Measurements from ENCODE around the gene TRAF3IP1. TPM values are rescaled to one million over a fixed set of nuclear protein-coding genes. Genes with fewer than 3 reads are reported as not detected.
"Not testable (repeated sequence)": the region's sequence is repeated elsewhere in the genome, so short reads cannot be mapped to it uniquely, and the experiment has no call there.

Gene TRAF3IP1
- polyA plus RNA-seq, 4 donors = 15.8 to 24.6 (median 22.1) TPM

DNA sequence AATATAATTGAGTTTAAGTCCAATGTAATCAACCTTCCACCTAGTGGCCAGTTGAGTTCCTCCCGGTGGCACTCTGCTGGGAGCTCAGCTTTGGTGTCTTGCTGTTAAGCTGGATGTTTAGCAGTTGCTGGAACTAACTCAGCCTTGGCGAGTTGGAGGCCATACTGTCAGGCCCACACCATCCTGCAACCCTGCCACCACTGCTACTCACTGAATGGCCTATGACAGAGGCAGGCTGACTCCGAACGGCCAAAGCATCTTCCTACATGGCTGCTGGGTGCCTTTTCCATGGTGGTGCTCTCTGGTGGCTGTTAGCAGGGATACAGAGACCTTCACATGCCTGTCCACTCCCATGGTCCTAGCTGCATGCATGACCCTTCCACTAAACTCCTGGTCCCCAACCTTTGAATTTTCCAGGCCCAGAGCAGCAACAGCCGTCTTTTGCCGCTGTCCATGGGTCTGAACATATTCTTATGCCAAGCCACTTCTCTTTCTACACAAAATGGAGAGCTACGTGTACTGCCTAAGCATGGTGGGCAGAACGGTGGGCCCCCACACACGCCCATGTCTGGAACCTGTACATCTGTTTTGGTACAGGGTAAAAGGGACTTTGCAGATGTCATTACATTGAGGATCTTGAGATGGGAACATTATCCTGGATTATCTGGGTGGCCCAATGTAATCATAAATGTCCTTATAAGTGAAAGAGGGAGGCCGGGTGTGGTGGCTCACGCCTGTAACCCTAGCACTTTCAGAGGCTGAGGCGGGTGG, 15.0 kb upstream of the TRAF3IP1 start:
- DNase-seq (ENCODE audit: low read depth in 4 of 4, low spot score in 2 of 4) = no peak

DNA sequence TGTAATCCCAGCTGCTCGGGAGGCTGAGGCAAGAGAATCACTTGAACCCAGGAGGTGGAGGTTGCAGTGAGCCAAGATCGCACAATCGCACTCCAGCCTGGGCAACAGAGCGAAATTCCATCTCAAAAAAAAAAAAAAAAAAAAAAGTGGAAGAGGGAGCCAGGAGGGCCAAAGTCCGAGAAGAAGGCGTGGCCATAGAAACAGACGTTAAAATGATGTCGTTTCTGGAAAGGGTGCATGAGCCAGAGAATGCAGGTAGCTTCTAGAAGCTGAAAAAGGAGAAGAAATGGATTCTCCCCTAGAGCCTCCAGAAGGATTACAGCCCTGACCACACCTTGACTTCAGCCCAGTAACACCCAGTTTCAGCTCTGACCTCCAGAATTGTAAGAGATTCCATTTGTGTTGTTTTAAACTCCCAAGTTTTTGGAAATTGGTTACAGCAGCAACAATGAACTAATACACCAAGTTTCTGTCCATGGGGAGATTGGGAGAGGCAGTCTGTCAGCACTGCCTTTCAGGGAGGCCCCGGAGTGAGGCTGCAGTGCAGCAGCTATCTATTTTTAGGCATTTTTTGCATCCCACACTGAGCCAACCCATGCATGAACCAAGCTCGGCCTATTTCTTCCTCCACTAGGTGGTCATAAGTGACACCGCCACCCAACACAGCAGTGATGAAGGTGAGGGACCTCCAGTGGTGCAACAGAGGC, 14.2 kb upstream of the TRAF3IP1 start:
- DNase-seq (ENCODE audit: low read depth in 4 of 4, low spot score in 2 of 4) = no peak

DNA sequence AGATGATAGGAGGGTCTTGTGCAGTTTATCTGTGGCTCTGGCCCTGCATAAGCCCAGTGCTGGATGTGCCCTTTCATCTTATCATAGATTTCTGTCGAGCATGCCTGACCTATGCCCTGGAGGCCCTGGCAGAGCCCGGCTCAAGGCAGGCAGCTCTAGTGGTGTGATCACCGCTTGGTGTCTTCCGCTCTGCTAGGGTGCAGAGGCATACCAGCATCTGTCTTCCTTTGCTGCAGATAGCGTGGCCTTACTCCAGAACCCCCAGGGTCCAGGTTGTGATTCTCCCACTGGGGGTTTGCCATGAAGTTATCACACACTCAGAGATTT, 13.7 kb upstream of the TRAF3IP1 start:
- DNase-seq (ENCODE audit: low read depth in 4 of 4, low spot score in 2 of 4) = no peak

DNA sequence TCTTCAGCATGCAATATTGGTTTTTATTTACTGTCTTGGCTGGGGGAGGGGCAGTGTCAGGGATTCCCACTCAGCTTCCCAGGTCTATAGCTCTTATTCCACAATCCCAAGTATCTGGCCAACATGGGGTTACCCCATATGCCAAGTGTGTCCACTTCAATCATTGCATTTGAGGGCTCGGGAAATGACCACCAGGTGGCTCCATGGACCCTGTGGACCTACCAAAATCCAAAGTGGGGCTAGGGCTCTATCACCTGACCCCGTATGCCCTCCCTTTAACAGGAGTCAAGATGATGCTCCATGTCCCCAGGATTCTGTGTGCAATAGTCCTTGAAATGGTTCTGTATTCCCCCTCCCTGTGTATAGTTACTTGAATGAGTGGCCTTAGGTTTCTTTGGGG, 12.1 kb upstream of the TRAF3IP1 start:
- no peak for DNase-seq (ENCODE audit: low read depth in 4 of 4, low spot score in 2 of 4)

DNA sequence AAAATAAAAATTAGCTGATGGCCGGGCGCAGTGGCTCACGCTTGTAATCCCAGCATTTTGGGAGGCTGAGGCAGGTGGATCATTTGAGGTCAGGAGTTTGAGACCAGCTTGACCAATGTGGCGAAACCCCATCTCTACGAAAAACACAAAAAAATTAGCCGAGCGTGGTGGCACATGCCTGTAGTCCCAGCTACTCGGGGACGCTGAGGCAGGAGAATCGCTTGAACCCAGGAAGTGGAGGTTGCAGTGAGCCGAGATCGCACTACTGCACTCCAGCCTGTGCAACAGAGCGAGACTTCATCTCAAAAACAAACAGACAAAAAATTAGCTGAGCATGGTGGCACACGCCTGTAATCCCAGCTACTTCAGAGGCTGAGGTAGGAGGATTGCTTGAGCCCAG, 9.6 kb upstream of the TRAF3IP1 start:
- DNase-seq (ENCODE audit: low read depth in 4 of 4, low spot score in 2 of 4) = not testable (repeated sequence)

DNA sequence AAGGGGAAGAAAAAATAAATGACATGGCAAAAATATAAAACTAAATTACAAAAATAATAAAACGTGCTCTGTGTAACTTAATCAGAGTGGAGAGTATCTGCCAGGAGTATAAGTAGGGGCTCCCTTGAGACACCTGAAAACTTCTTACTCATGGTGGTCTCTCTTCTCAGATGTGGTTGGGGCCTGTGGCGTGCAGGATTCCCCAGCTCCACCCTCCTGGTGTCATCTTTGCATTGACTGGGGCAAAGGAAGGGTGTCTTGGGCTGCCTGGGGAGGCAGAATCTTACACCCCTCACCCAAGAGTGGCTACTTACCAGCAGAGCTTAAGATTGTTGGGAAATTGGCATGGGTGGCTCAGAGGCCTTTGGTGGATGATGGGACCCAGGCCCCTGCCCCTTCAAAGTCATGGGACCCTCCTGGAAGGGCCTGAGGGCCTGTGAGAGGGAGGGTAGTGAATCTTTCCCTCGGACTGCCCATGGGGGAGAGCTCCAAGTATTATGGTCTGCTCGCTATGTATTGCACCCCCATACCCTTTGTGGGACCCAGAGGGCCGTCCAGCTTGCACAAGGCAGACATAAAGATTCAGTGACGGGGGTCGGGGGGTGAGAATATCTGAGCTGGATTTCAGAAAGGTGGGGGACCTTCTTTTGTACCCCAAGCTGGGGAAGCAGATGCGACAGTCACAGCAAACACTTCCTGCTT, 6.9 kb upstream of the TRAF3IP1 start:
- no peak for DNase-seq (ENCODE audit: low read depth in 4 of 4, low spot score in 2 of 4)

DNA sequence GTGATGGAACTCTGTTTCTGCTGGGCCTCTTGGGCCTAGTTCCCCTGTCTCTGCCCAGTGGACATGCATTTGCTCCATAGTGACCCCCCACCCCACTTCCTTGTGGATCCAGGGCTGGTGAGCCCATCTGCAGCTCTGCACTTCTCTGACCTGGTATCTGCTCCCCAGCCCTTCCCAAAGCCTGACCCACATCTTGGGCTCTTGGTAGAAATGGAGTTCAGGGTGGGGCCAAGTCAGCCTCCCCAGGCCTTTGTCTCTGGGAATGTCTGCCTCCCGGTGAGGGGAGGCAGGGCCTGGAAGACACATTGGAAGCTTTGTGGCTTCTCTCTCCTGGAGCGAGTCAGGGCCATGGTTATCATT, 6.3 kb upstream of the TRAF3IP1 start:
- DNase-seq (ENCODE audit: low read depth in 4 of 4, low spot score in 2 of 4) = no peak

DNA sequence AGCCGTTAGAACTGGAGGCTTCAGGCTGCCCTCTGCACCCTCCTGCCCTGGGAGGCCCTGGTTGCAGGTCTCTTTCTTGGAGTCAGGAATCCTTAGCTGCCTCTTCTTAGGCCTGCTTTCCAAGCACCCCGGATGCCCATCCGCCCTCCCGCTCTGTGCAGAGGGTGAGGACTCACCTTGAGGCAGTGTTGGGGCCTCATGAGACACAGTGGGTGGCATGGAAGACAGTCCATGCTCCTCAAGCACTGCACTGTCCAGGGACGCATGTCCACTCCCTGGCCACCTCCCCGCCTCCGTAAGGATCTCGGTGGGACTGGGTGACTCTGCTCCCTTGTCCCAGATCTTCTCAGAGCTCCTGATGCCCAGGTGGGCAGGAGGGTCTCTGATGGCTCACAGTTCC, 5.7 kb upstream of the TRAF3IP1 start:
- no peak for DNase-seq (ENCODE audit: low read depth in 4 of 4, low spot score in 2 of 4)

DNA sequence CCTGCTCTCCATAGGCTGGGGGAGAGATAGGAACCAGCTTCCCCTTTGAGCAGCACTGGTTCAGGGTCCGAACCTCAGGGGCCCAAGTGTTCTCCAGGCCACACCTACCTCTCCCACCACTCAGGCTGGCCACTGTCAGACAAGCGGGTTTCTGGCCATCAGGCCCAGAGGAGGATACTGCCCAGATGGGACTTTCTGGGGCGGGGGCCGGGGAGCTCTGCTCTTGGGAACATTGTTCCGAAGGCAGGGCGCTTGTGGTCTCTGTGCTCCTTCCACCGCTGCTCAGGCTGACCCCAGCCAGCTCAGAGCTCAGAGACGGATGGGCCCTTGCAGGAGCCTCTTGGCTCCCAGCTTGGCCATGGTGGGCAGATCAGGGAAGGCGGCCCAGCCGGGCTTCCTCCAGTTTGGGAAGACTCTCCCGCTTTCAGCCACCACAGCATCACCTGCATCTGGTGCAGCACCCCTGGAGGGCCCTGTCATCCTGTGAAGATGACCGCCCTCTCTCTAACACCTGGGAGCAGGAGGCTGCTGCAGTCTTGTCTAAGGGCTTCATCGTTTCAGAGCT, 5.2 kb upstream of the TRAF3IP1 start:
- DNase-seq (ENCODE audit: low read depth in 4 of 4, low spot score in 2 of 4) = no peak

DNA sequence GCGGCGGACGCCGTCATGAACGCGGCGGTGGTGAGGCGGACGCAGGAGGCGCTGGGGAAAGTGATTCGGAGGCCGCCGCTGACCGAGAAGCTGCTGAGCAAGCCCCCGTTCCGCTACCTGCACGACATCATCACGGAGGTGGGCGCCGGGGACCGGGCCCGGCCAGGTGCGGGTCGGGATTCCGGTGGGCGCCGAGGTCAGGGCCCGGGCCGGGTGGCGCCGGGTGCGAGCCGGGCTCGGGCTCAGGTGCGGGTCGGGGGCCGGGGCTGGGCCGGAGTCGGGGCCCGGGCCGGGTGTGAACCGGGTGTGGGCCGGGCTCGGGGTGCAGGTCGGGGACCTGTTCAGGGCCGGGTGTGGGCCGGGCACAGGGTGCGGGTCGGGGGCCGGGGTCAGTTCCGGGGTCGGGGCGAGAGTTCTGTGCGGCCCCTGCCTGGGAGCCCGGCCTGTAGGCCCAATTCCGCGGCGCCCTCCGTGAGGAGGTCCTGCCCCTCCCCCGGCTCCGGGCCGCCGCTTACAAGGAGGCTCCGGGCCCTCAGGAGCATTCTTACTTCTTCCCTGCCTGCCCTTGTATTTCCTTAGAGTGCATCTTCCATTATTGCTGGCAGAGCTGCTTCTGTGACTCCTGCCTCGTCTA, 447 bp downstream of the TRAF3IP1 start:
- no peak for DNase-seq (ENCODE audit: low read depth in 4 of 4, low spot score in 2 of 4)

DNA sequence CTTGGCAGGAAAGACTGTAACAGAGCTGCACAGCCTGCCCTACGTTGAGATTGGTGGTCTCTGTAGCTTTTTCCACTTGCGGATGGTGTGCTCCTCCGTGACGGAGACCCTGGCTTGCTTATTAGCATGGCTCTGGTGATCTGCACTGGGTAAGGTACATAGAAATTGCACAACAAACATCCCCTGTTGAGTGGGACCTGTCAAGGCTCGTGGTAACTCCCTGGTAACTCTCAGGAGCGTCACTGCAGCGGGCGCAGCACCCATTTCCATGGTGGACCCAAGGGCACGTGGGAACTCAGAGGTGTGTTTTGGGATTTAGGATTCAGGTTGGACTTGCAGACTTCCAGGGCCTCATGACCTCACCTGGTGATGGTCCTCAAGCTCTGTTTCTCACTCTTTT, 1.1 kb downstream of the TRAF3IP1 start:
- no peak for DNase-seq (ENCODE audit: low read depth in 4 of 4, low spot score in 2 of 4)

DNA sequence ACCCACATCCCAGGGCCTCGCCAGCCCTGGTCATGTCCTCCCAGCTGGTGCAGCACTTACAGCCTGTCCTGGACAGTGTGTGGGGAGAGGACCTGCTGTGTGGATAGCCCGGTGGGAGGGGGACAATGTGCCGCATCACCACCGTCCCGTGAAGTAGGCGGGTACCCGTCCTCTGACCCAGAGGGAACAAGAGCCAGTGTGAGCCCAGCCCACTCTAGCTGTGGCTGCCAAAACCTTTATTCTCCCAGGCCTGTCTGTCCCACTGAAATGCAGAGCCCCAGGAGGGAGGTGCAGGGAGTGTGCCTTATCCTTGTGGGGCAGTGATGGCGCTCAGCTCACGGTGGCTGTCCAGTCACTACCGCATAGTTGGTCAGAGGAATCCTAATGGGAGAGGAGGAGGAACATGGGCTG, 1.7 kb downstream of the TRAF3IP1 start:
- DNase-seq (ENCODE audit: low read depth in 4 of 4, low spot score in 2 of 4) = no peak

DNA sequence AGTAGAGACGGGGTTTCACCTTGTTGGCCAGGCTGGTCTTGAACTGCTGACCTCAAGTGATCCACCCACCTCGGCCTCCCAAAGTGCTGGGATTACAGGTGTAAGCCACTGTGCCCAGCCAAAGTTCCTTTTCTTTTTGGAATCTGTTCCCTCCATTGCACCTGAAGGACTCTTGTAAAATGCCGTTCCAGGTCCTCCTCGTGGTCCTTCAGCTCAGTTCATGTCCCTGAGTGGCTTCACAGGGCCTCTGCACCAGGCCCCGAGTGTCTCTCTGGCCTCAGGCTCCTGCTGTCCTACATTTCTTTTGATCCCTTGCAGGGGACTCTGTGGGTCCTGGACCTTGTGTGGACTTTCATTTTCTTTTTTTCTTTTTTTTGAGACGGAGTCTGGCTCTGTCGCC, 3.9 kb downstream of the TRAF3IP1 start:
- not testable (repeated sequence) for DNase-seq (ENCODE audit: low read depth in 4 of 4, low spot score in 2 of 4)

DNA sequence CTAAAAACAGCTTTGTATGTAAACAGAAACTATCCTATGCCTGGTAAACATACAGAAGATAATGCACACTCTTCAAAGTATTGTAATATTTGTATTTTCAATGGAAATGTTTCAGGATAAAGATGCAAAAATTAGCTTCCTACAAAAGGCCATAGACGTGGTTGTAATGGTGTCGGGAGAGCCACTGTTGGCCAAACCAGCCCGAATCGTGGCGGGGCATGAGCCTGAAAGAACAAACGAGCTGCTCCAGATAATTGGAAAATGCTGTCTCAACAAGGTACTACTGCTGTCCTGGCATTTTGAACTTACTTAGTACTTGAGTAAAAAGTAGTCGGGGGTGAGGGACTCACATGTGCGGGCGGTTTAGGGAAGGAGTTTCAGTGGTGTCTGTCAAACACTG, 5.4 kb downstream of the TRAF3IP1 start:
- DNase-seq (ENCODE audit: low read depth in 4 of 4, low spot score in 2 of 4) = no peak

DNA sequence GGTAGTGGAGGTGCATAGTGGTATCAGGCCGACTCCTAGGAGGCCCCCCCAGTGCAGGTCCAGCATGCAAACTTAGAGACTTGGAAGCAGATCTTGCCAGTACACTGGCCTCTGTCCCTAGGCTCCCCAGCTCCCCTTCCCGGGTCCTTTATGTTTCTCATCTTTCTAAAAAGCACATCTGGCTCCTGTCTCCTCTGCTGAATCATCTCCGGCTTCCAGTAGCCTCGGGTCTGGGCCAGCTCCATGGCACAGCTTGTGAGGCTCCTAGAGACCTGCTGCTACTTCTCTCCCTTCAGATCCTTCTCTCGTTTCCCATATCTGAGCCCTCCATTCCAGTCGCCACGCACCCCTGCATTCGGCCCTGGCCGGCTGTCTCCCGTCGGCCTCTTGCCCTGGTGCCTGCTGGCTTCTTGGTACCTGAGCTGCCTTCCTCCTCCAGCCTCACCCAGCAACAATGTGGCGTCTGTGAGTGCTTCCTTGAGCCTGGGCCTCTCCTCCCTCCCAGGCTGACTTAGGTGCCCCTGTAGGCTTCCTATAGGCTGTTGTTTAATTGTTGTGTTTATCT, 6.6 kb downstream of the TRAF3IP1 start:
- DNase-seq (ENCODE audit: low read depth in 4 of 4, low spot score in 2 of 4) = no peak

DNA sequence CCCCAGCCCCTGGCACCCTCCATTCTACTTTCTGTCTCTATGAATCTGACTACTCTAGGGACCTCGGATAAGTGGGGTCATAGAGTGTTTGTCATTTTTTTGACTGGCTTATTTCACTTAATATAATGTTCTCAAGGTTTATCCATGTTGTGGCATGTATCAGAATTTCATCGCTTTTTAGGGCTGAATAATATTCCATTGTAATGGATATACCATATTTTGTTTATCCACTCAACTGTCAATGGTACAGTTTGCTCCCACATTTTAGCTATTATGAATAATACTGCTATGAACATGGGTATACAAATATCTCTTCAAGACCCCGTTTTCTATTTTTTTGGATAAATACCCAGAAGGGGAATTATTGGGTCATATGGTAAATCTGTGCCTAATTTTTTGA, 7.4 kb downstream of the TRAF3IP1 start:
- no peak for DNase-seq (ENCODE audit: low read depth in 4 of 4, low spot score in 2 of 4)

DNA sequence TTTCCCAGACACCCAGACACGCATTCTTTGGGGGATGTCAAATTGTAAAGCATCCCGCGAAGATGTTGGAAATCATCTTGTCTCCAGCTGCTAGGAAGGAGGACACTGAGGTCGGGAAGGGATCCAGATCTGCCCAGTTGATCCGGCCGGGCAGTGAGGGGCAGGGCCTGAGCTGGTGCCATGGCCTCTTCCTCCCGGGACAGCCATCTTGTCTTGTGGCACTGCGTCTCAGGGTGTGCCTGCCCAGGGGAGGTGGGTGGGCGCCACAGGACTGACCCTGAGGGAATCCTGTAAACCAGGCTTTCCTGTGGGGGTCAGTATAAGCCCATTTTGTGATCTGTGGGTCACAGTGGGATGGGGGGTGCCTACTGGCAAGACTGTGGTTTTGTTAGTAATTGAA, 10.1 kb downstream of the TRAF3IP1 start:
- DNase-seq (ENCODE audit: low read depth in 4 of 4, low spot score in 2 of 4) = no peak

DNA sequence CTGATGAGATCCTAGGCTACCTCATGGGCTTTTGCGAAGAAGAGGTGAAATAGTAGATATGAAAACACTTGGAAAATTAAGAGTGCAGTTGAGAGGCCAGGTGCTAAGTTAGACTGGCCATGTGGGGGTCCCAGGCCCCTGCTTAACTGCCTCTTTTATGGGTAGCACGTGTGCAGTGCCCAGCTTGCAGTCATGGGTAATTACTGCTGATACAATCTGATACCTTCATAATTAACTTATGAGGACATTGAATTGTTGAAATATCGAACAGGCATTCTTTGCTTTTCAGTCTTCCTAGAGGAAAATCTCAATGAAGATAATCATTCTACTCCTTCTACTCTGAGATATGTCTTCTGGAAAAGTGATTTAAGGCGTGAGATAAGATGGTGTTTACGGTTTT, 11.6 kb downstream of the TRAF3IP1 start:
- DNase-seq (ENCODE audit: low read depth in 4 of 4, low spot score in 2 of 4) = no peak

DNA sequence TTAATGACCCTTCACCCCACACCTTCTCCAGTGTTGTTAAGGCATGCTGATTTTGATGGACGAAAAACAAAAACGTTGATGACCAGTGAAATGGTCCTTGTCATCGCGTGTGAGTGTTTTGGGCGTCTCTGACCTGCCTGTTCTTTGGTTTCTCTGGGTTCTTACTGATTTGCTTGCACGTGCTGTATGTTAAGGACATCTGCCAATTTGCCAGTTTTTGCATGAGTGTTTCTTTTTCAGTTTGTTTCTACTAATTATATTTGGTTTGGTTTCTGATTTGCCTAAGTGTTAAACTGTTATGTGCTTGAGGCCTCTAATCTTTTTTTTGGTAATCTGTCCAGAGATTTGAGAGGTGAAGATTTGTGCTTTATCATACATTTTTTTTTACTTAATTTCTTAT, 14.6 kb downstream of the TRAF3IP1 start:
- DNase-seq (ENCODE audit: low read depth in 4 of 4, low spot score in 2 of 4) = no peak

DNA sequence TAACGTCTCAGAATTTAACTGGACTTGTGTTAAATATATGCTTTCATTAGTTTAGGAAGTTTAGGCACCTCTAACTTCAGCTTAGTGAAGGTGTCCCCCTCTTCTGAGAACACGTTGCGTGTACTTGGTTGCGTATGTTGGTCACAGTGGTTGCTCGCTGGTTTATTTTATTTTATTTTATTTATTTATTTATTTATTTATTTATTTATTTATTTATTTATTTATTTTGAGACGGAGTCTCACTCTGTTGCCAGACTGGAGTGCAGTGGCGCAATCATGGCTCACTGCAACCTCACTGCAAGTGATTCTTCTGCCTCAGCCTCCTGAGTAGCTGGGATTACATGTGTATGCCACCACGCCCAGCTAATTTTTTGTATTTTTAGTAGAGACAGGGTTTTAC, 15.3 kb downstream of the TRAF3IP1 start:
- DNase-seq (ENCODE audit: low read depth in 4 of 4, low spot score in 2 of 4) = not testable (repeated sequence)

DNA sequence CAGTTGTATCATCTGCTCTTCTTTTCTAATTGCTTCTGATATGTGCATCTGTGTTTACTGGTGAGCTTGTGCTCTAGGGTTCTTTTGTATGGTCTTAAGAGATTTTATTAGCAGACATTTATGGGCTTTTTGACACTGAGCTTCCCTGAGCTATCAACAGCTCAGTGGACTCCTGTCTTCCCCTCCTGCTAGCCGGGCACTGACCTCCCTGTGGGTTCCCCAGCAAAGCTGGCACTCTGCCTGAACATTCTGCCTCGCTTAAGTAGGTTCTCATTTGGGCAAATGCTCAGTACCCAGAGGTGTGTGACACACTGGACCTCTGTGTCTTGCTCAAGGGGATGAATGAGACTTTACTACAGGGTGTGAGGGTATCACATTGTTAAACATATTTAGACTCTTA, 15.8 kb downstream of the TRAF3IP1 start:
- no peak for DNase-seq (ENCODE audit: low read depth in 4 of 4, low spot score in 2 of 4)

Data from left renal cortex interstitium (tissue), 4 donors.